DOHH2 (cell line): Measurements from ENCODE around the gene CBFB.

ENCODE experiments used
- H3F3A ChIP-seq: fragments of 200-600 bp; sonication (generic), shearing (Covaris generic); 2 replicates; pipeline ENCODE4 v1.6.0; 2016; ENCODE audit warnings: antibody characterized with exemption, mild to moderate bottlenecking; ENCODE audit not compliant: control insufficient read depth, insufficient read depth
- H3K27ac ChIP-seq: fragments of 200-600 bp; sonication (generic); 2 replicates; pipeline ENCODE4 v1.5.1; 2014; ENCODE audit warnings: low read depth, mild to moderate bottlenecking, low read length, moderate library complexity
- H3K27me3 ChIP-seq: fragments of 200-600 bp; sonication (generic); 2 replicates; pipeline ENCODE4 v1.6.1; 2014; ENCODE audit warnings: mild to moderate bottlenecking, low read length, mixed read lengths; ENCODE audit not compliant: control insufficient read depth
- H3K36me3 ChIP-seq: fragments of 200-600 bp; sonication (generic); 2 replicates; pipeline ENCODE4 v1.6.1; 2014; ENCODE audit warnings: mild to moderate bottlenecking, low read length, moderate library complexity, mixed read lengths; ENCODE audit not compliant: control insufficient read depth
- H3K4me1 ChIP-seq: fragments of 200-600 bp; sonication (generic); 2 replicates; pipeline ENCODE4 v1.6.1; 2014; ENCODE audit warnings: mild to moderate bottlenecking, low read length, mixed read lengths; ENCODE audit not compliant: control insufficient read depth
- H3K4me2 ChIP-seq: fragments of 200-600 bp; sonication (generic); 2 replicates; pipeline ENCODE4 v1.6.0; 2014; ENCODE audit warnings: mild to moderate bottlenecking, low read length, moderate library complexity
- H3K4me3 ChIP-seq: fragments of 200-600 bp; sonication (generic); 2 replicates; pipeline ENCODE4 v1.5.1; 2014; ENCODE audit warnings: mild to moderate bottlenecking, low read length, mixed read lengths
- H3K79me2 ChIP-seq: fragments of 200-600 bp; sonication (generic); 2 replicates; pipeline ENCODE4 v1.6.1; 2014; ENCODE audit warnings: mild to moderate bottlenecking, low read length, mixed read lengths; ENCODE audit not compliant: control insufficient read depth
- H3K9me2 ChIP-seq: fragments of 200-600 bp; sonication (generic); replicated peaks from 2 replicates; pipeline ENCODE4 v1.6.1; 2014; ENCODE audit warnings: mild to moderate bottlenecking, low read length, mixed read lengths; ENCODE audit not compliant: control insufficient read depth
- H3K9me3 ChIP-seq: fragments of 200-600 bp; sonication (generic); 2 replicates; pipeline ENCODE4 v1.6.1; 2014; ENCODE audit warnings: antibody characterized with exemption, low read length, mixed read lengths; ENCODE audit not compliant: control insufficient read depth, insufficient read depth
- H4K20me1 ChIP-seq: fragments of 200-600 bp; sonication (generic); 2 replicates; pipeline ENCODE4 v1.6.0; 2014; ENCODE audit warnings: low read depth, mild to moderate bottlenecking, antibody characterized with exemption, low read length, moderate library complexity; ENCODE audit not compliant: control insufficient read depth, insufficient read depth
- EZH2phosphoT487 ChIP-seq: fragments of 200-600 bp; sonication (generic); IDR thresholded peaks from 2 replicates; pipeline ENCODE4 v1.6.1; 2017; ENCODE audit warnings: borderline replicate concordance, mild to moderate bottlenecking, antibody characterized with exemption, low read length, moderate library complexity, mixed read lengths
- TF ChIP-seq, protein P1 (sequence below): fragments of 200-600 bp; sonication (generic); IDR thresholded peaks from one replicate; pipeline ENCODE4 v1.5.1; 2014; ENCODE audit warnings: antibody characterized with exemption, mild to moderate bottlenecking, low read depth, low read length; ENCODE audit not compliant: poor library complexity, severe bottlenecking

Gene CBFB

DNA sequence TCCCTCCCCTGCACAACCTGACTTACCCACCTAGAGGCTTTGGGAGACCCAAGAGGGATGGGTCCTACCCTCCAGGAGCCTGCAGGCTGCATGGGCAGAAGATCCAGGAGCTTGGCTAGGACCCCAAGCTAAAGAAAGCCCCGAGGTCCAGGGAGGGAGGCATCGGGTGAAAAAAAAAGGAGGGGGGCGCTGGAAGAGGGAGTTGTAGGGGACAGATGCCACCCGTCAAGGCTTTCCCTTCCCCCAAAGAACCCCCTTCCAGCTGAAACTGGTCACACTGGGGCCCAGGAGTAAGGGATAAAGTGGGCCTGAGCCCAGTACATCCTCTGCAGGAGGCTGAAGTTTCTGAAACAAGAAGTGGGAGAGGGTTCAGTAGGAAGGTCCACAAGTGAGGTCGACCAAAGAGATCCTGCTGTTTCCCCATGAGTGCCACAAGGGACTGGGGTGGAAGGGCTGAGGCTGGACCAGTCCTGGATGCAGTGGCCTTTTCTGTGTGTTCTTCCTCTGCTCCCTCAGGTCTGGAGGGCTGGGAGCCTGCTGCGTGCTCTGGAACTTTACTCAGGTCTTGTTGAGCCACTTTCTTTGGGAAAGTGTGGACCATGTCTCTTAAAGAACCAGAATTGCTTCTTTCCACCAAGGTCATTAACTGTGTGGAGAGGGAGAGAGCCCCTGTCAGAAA, 14.2 kb upstream of the CBFB start:
- Histone ChIP-seq H3K4me3 (peak overlapping the region; percentile 64), H3F3A (peaks cover 3% of the 10 kb centered on the region; the same call in 1 of the 2 replicates), H3K4me2 (peak overlapping the region; percentile 68), H3K27ac (no peak overlapping the region), H3K9me3 (no peaks in the 10 kb centered on the region), H3K27me3 (peaks cover 14% of the 10 kb centered on the region), H4K20me1 (no peaks in the 10 kb centered on the region), H3K9me2 (no peaks in the 10 kb centered on the region), H3K79me2 (no peaks in the 10 kb centered on the region), H3K4me1 (peaks cover 25% of the 10 kb centered on the region), H3K36me3 (no peaks in the 10 kb centered on the region)
- TF ChIP-seq, protein P1, sequence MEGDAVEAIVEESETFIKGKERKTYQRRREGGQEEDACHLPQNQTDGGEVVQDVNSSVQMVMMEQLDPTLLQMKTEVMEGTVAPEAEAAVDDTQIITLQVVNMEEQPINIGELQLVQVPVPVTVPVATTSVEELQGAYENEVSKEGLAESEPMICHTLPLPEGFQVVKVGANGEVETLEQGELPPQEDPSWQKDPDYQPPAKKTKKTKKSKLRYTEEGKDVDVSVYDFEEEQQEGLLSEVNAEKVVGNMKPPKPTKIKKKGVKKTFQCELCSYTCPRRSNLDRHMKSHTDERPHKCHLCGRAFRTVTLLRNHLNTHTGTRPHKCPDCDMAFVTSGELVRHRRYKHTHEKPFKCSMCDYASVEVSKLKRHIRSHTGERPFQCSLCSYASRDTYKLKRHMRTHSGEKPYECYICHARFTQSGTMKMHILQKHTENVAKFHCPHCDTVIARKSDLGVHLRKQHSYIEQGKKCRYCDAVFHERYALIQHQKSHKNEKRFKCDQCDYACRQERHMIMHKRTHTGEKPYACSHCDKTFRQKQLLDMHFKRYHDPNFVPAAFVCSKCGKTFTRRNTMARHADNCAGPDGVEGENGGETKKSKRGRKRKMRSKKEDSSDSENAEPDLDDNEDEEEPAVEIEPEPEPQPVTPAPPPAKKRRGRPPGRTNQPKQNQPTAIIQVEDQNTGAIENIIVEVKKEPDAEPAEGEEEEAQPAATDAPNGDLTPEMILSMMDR, result no peak
- no peak for TF ChIP-seq EZH2phosphoT487

DNA sequence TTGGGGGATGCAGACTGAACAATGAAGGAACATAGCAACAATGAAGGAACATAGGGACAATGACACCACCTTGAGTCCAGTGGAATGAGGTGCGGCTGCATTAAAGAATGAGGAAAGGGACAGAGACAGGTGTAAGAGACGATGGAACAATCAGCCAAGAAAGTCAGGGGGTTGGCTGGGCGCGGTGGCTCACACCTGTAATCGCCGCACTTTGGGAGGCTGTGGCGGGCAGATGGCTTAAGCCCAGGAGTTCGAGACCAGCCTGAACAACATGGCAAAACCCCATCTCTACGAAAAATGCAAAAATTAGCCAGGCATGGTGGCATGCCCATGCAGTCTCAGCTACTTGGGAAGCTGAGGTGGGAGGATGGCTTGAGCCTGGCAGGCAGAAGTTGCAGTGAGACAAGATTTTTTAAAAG, 13.6 kb upstream of the CBFB start:
- Histone ChIP-seq H3K4me3 (no peak overlapping the region), H3K9me3 (no peaks in the 10 kb centered on the region), H3K27ac (no peak overlapping the region), H3K9me2 (no peaks in the 10 kb centered on the region), H3K27me3 (peaks cover 14% of the 10 kb centered on the region), H4K20me1 (no peaks in the 10 kb centered on the region), H3K4me1 (peaks cover 25% of the 10 kb centered on the region), H3K79me2 (no peaks in the 10 kb centered on the region), H3K36me3 (no peaks in the 10 kb centered on the region), H3F3A (peaks cover 3% of the 10 kb centered on the region; the same call in 1 of the 2 replicates), H3K4me2 (no peak overlapping the region)
- TF ChIP-seq, protein P1, result no peak
- no peak for TF ChIP-seq EZH2phosphoT487

DNA sequence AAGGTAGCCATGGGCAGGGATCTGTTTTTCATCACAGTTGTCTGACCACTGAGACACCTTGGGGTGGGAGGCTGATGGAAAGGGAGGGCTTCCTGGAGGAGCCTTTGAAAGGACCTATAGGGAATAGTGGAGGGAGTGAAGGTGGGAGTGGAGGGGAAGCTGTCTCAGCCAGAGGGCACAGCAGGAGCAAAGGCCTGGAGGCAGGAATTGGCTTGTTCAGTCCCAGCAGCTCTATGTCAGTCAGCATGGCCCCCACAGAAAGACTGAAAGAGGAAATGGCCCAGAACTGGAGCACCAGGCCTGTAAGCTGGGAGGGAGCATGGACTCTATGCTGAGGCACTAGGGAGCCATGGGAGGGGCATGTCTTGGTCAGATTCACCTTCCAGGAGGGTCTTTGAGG, 12.8 kb upstream of the CBFB start:
- Histone ChIP-seq H3F3A (peaks cover 3% of the 10 kb centered on the region; the same call in 1 of the 2 replicates), H3K27me3 (peaks cover 14% of the 10 kb centered on the region), H3K79me2 (no peaks in the 10 kb centered on the region), H4K20me1 (no peaks in the 10 kb centered on the region), H3K27ac (no peak overlapping the region), H3K9me3 (no peaks in the 10 kb centered on the region), H3K4me2 (no peak overlapping the region), H3K4me3 (no peak overlapping the region), H3K9me2 (no peaks in the 10 kb centered on the region), H3K36me3 (no peaks in the 10 kb centered on the region), H3K4me1 (peaks cover 25% of the 10 kb centered on the region)
- TF ChIP-seq, protein P1, result no peak
- TF ChIP-seq EZH2phosphoT487, result no peak
